ENCODE results near the gene TPST1. TPM values are rescaled to one million over a fixed set of nuclear protein-coding genes. Genes with fewer than 3 reads are reported as not detected.

Gene TPST1
- total RNA-seq, 2 experiments from 2014 or later = 1.9 to 2.6 TPM

DNA sequence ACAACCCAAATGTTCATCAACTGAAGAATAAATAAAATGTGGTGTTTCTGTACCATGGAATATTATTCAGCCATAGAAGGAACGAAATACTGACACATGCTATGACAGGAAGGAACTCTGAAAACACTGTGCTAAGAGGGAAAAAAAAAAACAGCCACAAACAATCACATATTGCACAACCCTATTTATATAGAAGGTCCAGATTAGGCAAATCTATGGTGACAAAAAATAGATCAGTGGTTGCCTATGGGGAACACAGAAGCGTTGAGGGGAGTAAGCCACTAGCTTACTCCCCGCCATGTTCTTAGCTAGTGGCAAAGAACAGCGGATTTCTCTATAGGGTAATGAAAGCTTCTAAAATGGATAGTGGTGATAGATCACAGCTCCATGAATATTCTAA, 198.4 kb downstream of the TPST1 start:
- Mint-ChIP-seq H3K4me3 (no peak overlapping the region), H3K4me1 (ENCODE audit: low read depth) (no peaks in the 10 kb centered on the region), H3K27me3 (no peaks in the 10 kb centered on the region), H3K9me3 (peaks cover 2% of the 10 kb centered on the region), H3K36me3 (ENCODE audit: low read depth) (peaks cover 29% of the 10 kb centered on the region), H3K27ac (no peak overlapping the region)
- ChIA-PET POLR2A (no interaction called here), CTCF (no interaction called here)
- TF ChIP-seq, protein P1, sequence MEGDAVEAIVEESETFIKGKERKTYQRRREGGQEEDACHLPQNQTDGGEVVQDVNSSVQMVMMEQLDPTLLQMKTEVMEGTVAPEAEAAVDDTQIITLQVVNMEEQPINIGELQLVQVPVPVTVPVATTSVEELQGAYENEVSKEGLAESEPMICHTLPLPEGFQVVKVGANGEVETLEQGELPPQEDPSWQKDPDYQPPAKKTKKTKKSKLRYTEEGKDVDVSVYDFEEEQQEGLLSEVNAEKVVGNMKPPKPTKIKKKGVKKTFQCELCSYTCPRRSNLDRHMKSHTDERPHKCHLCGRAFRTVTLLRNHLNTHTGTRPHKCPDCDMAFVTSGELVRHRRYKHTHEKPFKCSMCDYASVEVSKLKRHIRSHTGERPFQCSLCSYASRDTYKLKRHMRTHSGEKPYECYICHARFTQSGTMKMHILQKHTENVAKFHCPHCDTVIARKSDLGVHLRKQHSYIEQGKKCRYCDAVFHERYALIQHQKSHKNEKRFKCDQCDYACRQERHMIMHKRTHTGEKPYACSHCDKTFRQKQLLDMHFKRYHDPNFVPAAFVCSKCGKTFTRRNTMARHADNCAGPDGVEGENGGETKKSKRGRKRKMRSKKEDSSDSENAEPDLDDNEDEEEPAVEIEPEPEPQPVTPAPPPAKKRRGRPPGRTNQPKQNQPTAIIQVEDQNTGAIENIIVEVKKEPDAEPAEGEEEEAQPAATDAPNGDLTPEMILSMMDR (IDR thresholded peaks at IDR 0.05) = no peak
- intact Hi-C loops (cut with DNase I, micrococcal nuclease) = no loop called here
- ATAC-seq (ENCODE audit: poor library complexity) (no peak), DNase-seq (no peak)
- no peak overlapping the region for H3K27ac ChIP-seq (ENCODE audit: low read depth in 1 of 2, low read length in 2 of 2)
- peaks cover 0 to 7% of the 10 kb centered on the region in 2 experiments for H3K9me3 ChIP-seq (ENCODE audit: control insufficient read depth in 1 of 2, insufficient read depth in 1 of 2, low read length in 2 of 2)
- H3K4me1 ChIP-seq (ENCODE audit: insufficient read depth, low read length) = no peaks in the 10 kb centered on the region
- no peaks in the 10 kb centered on the region for H3K27me3 ChIP-seq (ENCODE audit: control insufficient read depth in 1 of 2, insufficient read depth in 2 of 2, low read length in 2 of 2)
- peaks cover 3% of the 10 kb centered on the region for H3K36me3 ChIP-seq (ENCODE audit: insufficient read depth, low read length)
- no peak overlapping the region for H3K4me3 ChIP-seq (ENCODE audit: low read length)

DNA sequence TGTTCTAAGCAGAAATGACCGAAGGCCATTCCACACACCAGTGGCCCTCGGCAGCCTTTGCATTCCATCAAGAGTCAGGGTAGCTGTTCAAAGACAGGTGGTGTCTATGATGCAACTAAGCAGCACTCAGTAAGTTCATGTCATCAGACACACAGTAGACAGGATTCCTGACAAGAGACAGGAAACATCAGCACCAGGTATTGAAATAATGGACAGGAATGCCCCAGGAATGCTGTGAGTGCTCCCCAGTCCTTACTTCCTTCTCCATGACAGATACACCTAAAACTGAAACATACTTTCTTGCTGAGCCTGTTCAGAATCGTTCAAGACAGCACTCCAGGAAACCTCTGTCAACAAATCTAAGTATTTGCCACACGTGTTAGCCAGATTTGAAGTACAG, 204.4 kb downstream of the TPST1 start:
- Mint-ChIP-seq H3K4me1 (ENCODE audit: low read depth) (peaks cover 11% of the 10 kb centered on the region), H3K36me3 (ENCODE audit: low read depth) (peaks cover 4% of the 10 kb centered on the region), H3K9me3 (no peaks in the 10 kb centered on the region), H3K4me3 (no peak overlapping the region), H3K27ac (no peak overlapping the region), H3K27me3 (no peaks in the 10 kb centered on the region)
- intact Hi-C loops (cut with DNase I, micrococcal nuclease) = no loop called here
- ChIA-PET POLR2A (no interaction called here), CTCF (interaction anchor here (1.5 kb wide), 1 partner anchor 10 kb away, joined by 3 read pairs; no protein-coding TSS in a partner anchor)
- Histone ChIP-seq H3K36me3 (ENCODE audit: insufficient read depth, low read length) (no peaks in the 10 kb centered on the region), H3K27me3 (ENCODE audit: control insufficient read depth in 1 of 2, insufficient read depth in 2 of 2, low read length in 2 of 2) (no peaks in the 10 kb centered on the region), H3K27ac (ENCODE audit: low read depth in 1 of 2, low read length in 2 of 2) (no peak overlapping the region), H3K9me3 (ENCODE audit: control insufficient read depth in 1 of 2, insufficient read depth in 1 of 2, low read length in 2 of 2) (peaks cover 0 to 10% of the 10 kb centered on the region in 2 experiments), H3K4me3 (ENCODE audit: low read length) (no peak overlapping the region), H3K4me1 (ENCODE audit: insufficient read depth, low read length) (peaks cover 18% of the 10 kb centered on the region)
- TF ChIP-seq, protein P1 (IDR thresholded peaks at IDR 0.05) = no peak
- ATAC-seq (ENCODE audit: poor library complexity) = no peak
- no peak for DNase-seq

Other genes starting within 250 kb of the TPST1 start
- 10 to 100 TPM; 42.9 to 49.7 TPM for gene GUSB, start 223.1 kb upstream of the TPST1 start, total RNA-seq
- 10 to 100 TPM; 11.2 to 12.3 TPM for gene ASL, start 129.5 kb upstream of the TPST1 start, total RNA-seq
- gene CRCP, start 90.5 kb upstream of the TPST1 start, total RNA-seq = 10 to 100 TPM; 29.2 to 29.4 TPM

Data from CD4-positive, alpha-beta T cell (primary cell).